ENCODE results near the gene UVRAG.
"Not testable (repeated sequence)": the region's sequence is repeated elsewhere in the genome, so short reads cannot be mapped to it uniquely, and the experiment has no call there.

The UVRAG gene

DNA sequence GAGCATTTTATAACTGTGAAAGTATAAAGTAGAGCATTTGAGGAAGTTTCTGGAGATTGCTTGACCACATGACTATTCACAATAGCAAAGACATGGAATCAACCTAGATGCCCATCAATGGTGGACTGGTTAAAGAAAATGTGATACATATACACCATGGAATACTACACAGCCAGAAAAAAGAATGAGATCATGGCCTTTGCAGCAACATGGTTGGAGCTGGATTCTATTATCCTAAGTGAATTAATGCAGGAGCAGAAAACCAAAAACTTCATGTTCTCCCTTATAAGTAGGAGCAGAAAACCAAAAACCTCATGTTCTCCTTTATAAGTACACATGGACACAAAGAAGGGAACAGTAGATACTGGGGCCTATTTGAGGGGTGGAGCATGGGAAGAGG lies 30.3 kb downstream of the UVRAG start:
- no peak for DNase-seq (ENCODE audit: low spot score)

DNA sequence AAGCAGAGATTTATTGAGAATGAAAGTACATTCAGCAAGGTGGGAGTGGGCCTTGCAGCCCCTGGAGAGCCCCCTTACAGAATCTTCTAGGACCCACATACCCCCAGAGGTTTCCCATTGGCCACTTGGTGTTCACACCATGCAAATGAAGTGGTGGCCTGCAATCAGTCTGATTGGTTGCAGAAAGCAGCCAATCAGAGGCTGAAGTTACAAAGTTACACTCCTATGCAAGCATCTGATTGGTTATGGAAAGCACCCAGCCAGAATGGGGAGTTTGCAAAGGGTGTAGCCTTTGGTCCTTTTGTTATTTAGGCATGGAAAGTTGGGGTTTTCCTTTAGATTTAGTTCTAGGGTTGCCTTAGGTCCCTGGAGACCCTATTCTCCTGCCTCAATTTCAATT lies 34.9 kb downstream of the UVRAG start:
- DNase-seq (ENCODE audit: low spot score) = no peak

DNA sequence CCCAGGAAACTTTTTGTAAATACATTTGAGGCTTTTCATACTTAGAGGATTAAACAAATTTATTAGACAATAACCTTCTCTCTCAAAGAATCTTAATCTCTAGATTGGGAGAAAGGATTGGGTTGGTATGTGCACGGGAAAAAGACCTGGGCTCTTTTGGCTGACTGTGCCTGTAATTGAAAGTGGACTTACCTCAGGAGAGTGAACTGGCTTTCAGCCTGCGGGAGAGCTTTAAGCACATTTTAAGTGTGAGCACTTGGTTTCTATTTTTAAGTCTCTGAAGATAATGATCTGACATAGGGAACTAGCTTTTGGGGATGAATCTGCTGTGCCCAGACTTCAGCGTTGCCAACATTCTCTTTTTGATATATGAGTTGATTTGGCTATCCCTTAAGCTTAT lies 35.8 kb downstream of the UVRAG start:
- DNase-seq (ENCODE audit: low spot score) = no peak

DNA sequence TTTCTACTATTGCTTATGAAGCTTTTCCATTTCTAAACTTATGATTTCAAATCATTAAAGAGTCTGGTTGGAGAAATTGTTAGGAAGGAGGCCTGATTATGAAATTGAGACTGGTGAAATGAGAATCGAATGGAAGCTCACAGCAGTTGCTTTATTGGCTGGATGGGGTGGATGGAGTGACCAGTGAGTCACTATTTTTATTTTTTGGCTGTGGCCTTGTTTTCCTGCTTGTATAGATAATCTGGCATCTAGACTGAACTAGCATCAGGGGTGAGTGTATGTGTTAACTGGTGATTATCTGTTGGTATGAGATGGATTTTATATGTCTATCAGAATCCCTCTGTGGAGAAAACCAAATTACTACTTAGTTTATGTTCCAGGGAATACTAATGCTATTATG lies 36.2 kb downstream of the UVRAG start:
- DNase-seq (ENCODE audit: low spot score) = no peak

DNA sequence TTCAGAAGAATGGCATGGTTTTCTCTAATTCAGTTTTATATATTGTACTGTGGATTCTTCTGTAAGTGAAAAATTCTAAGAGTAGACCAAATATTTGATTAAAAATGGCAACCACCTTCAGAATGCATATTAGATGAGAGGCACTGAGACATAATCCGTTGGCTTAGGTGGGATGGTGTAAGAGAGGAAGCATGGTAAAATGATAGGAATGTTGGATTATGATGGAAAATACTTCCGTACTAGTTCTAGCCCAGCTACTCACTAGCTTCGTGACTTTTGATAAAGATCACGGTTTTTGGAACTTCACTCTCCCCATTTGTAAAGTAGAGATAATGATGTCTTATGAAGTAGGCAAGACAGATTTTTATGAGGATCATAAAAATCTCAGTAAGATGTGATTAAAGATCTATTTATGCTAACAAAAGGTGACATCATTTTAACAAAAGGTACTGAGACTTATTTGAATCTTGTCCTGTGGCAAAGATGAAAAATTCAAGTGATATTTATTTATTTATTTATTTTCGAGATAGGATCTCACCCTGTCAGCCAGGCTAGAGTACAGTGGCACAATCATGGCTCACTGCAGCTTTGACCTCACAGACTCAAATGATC lies 37.5 kb downstream of the UVRAG start:
- DNase-seq (ENCODE audit: low spot score) = no peak

DNA sequence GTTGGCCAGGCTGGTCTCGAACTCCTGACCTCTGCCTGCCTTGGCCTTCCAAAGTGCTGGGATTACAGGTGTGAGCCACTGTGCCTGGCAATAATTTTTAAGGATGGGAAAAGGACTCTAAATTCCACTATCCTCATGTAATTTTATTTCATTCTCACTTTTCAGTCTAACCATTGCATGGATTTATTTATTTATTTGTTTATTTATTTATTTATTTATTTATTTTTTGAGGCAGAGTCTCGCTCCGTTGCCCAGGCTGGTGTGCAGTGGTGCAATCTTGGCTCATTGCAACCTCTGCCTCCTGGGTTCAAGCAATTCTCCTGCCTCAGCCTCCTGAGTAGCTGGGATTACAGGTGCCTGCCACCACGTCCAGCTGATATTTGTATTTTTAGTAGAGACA lies 38.6 kb downstream of the UVRAG start:
- DNase-seq (ENCODE audit: low spot score) = not testable (repeated sequence)

DNA sequence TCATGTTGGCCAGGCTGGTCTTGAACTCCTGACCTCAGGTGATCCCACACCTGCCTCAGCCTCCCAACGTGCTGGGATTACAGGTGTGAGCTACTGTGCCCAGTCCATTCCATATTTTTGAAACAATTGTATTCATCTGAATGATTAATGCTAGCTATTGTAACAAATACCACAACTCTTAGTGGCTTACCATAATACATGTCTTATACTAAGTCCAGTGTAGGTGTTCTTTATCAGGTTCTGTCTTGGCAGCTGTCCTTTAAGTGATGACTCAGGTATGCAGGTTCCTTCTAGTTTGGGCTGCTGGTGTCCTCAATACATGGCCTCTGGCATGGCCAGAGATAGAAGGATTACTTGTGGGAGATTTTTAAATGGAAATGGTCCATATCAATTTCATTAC lies 39.0 kb downstream of the UVRAG start:
- DNase-seq (ENCODE audit: low spot score) = no peak

DNA sequence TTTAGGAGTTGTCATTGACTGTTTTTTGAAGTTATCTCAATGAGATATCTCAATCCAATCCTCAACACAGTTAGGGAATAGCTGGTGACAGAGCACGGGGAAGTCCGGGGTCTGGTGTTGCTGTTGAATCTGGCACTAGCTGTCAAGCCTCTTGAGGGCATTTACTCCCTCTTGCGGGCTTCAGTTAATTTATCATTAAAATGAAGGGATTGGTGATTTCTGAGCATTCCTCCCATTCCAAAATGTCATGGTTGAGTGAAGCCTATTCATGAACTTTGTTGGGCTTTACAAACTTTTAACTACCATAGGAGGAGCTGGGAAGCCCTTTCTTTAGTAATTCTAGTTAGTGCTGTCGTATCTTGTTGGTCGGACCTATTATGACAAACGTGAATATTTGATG lies 40.2 kb downstream of the UVRAG start:
- DNase-seq (ENCODE audit: low spot score) = no peak

DNA sequence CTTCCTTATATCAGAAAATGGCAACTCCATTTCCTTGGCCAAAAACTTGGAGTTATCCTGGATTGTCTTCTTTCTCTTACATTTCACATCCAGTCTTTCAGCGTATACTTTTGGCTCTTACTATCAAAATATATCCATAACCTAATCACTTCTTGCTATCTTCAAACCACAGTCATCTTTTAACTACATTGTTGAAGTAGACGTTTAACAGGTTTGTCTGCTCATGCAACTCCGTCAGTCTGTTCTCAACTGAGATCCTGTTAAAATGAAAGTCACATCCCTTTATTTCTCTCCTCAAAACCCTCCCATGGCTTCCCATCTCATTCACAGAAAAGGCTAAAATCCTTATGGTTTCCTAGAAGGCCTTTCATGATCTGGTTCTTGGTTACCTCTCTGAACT lies 41.9 kb downstream of the UVRAG start:
- no peak for DNase-seq (ENCODE audit: low spot score)

DNA sequence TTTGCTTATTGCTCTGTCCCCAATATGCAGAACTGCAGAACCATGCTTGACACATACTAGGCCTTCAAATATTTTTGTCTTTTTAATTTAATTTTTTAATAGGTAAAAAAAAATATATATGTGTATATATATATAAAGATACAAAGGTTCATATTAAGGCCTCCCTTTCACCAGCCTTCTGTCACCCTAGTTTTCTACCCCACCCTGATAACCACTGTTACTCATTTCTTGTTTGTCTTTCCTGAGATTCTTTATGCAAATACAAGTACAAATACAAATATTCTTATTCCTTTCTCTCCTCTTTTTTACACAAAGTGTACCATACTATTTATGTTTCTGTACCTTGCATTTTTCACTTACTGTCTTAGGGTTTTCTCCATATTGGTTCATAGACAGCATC lies 43.0 kb downstream of the UVRAG start:
- no peak for DNase-seq (ENCODE audit: low spot score)

DNA sequence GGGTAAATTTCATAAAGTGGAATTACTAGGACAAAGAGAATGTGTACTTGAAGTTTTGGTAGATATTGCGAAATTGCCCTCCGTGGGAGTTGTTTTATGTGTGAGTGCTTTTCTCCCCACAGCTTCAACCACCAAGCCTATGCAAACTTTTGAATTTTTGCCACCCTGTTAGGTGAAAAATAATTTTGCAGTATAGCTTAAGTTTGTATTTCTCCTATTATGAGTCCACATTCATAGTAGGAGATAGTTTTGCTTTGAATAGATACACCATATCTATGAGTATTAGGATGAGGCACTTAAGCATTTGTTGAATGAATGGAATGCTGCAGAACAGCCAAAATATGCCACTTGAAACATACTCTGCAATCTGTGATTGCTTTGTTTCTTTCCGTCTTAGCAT lies 43.6 kb downstream of the UVRAG start:
- DNase-seq (ENCODE audit: low spot score) = no peak

DNA sequence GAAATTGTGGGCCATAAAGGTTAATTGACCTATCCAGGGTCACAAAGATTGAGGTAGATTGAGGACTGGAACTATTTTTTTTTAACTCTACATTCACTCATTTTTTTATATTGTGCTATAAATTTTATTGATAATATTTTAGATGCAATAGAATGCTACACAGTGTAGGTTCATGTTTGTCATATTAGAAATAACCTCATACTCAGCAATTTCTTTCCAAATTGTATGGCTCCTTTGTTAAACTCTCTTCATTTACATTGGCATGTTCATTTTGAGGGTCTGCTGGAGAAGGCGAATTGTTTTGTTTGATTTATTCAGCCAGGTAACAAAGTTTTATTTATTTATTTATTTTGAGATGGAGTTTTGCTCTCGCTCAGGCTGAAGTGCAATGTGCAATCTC lies 44.6 kb downstream of the UVRAG start:
- DNase-seq (ENCODE audit: low spot score) = no peak

DNA sequence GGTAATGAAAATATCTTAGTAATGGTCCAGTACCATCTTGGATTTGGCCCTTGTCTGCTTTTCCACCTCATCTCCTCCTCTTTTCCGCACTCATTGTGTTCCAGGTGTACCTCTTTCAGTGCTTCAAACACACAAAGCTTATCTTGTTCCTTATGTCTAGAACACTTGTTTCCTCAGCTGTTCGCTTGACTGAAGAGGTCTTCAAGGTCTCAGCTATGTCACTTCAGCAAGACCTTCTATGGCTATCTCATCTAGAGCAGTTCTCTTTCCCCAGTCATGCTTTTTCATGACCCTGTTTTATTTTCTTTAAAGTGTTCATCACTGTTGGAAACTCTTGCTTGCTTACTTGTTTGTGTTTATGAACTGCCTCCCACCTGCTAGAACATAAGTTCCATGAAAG lies 47.4 kb downstream of the UVRAG start:
- DNase-seq (ENCODE audit: low spot score) = no peak

DNA sequence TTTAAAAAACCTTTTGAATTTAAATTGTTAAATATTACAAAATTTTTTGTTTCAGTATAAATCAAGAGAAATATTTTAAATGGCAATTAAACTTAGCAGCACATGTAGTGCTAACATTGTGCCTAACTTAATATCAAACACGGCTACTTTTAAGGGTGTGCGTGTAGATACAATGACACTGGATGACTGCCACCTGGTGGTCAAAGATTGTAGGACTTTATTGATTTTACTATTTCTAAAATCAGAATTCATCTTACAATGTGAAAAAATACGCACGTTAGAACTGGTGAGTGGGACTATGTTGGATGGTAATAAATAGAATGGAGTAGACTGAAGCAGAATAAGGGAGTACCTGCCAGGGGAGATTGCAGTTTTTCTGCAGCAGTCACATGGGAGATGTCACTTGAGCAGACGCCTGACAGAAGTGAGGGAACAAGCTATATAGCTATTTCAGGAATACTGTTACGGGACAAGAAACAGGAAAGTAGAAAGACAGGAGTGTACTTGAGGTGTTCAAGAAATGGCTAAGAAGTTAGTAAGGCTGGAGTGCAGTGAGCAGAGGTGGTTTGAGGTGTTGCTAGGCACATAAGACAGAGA lies 52.9 kb downstream of the UVRAG start:
- peak; percentile 59 for DNase-seq (ENCODE audit: low spot score)

DNA sequence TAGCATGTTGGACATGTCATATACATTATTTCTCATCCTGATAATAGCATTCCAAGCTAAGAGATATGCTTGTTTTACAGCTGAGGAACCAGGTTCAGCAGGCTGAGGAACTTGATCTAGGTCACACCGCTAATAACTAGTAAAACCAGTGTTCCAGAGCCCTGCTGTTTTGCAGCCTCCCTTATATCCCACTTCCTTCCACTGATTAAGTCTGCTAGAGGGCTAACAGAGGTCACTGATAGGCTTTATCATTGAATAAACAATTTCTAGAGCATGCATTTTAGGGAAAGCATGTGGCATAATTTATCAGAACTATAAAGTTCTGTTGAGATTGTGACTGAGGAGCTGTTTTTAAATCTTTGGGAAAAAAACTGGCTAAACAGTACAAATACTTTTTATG lies 54.0 kb downstream of the UVRAG start:
- DNase-seq (ENCODE audit: low spot score) = no peak

DNA sequence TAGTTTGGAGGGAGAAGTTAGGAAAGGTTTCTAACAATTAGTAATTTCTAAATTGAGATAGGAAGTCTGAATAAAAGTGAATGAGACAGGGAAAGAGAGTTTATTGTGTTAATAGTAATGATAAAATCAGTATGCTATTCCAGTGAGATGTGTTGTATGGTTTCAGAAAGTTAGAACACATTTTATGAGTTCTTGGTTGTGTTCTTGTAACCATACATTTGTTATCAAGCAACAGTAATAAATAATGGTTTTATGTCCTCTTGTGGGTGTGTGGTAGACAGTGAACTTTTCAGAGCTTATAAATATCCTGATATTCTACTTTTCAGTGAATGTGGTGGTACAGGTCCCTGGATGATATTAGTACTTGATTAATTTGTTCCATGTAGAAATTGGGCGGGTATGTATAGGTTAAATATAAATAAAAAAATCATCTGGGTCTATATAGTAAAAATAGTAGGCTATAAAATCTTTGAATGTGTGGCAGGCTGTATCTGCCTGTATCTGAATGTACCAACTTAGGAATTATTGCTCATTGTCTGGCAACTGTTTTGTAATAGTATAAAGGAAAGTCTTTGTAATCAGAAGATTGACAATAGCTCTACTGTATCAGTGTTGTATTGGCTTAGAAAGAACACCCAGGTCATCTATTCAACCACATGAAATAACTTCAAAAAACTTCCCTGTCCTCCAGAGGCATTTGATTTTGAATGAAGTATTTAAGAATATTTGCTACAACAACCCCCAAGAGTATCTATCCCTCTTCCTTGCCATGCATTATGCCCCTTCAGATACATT lies 54.8 kb downstream of the UVRAG start:
- no peak for DNase-seq (ENCODE audit: low spot score)

DNA sequence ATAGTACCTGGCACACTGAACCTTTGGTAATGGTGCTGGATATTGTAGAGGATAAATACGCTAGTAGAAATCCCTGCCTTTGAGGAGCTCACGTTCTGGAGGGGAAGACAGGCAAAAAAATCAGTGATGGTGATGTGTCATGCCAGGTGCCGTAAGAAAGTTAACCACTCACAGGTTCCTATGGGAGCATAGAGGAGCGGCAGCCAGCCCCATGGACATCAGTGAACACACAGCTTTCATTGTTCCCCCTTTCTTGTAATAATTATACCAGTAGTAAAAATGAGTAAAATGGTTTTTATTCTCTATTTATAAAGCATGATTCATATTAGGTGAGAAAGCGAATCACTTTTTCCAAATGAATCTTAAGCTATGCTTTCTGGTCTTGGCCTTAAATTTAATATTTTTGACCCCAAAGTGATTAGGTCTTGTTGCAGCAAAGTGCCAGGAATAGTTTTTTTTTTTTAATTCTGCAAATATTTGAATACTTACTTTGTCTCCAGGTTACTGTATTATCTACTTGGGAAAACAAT lies 57.9 kb downstream of the UVRAG start:
- no peak for DNase-seq (ENCODE audit: low spot score)

DNA sequence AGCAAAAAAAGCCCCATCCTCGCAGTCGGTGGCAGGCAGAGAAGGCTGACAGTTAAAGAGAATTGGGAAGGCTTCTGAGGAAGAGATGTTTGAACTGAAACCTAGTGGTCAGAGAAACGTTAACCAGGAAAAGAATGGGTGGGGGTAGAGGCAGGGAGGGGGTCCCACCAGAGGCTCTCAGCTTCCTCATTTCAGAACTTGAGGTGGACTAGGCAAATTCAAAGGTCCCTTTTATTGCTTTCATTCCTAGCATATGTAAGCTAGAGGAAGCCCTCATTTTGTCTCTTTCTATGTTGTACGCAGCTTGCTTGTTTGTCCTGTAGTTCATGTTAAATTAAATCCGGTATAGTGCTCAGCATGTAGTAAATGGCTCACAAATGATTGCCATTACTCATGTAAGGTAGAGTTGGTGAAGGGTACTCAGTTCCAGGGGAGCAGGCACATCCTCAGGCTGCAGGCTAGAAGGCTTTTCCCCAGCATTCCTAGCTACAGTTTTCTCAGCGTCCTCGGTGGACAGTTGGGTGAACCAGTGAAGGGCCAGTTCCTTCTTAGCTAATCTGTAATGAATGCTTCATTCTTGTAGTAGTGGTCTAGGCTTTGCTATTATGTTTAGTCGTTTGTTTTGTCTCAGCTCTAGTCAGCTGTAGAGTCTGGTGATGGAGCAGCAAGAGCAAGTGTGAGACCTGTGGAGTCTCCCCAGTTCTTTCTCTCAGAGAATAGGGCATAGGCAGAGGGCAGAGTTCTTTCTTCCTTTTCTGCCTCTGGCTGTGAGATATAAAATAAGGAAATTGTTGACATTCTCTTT lies 58.6 kb downstream of the UVRAG start:
- no peak for DNase-seq (ENCODE audit: low spot score)

DNA sequence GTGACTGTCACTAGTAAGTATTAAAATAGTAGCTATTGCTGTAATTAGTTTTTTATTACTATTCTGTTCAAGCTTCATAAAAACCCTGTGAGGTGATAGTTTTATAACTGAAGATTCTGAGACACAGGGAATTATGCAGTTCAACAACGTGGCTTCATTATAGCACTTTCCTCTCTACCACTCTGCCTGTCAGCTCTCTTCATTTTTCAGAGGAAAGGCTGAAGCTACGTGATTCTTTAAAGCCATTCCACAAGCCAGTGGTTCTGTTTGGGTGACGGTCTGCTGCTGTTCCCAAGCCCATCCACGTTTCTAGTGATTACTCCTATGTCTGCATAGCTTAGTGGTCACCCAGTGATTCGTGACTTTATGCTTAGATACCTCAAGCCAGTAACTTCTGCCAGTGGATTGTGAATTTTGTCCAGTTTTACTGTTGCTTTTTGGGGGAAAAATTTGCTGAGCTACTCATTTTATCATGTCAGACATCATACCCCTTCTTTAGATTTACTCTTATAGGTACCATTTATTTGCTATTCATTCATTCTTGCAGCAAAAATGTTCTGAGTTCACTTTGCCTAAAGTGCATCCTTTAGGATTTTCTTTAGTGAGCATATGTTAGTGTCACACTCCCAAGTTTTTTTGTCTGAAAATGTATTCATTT lies 59.8 kb downstream of the UVRAG start:
- DNase-seq (ENCODE audit: low spot score) = no peak

DNA sequence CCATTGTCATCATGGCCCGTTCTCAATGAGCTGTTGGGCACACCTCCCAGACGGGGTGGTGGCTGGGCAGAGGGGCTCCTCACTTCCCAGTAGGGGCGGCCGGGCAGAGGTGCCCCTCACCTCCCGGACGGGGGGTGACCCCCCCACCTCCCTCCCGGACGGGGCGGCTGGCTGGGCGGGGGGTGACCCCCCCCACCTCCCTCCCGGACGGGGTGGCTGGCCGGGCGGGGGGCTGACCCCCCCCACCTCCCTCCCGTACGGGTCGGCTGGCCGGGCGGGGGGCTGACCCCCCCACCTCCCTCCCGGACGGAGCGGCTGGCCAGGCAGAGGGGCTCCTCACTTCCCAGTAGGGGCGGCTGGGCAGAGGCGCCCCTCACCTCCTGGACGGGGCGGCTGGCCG lies 62.3 kb downstream of the UVRAG start:
- not testable (repeated sequence) for DNase-seq (ENCODE audit: low spot score)

DNA sequence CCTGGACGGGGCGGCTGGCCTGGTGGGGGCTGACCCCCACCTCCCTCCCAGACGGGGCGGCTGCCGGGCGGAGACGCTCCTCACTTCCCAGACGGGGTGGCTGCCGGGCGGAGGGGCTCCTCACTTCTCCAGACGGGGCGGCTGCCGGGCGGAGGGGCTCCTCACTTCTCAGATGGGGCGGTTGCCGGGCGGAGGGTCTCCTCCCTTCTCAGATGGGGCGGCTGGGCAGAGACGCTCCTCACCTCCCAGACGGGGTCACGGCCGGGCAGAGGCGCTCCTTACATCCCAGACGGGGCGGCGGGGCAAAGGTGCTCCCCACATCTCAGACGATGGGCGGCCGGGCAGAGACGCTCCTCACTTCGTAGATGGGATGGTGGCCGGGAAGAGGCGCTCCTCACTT lies 62.9 kb downstream of the UVRAG start:
- not testable (repeated sequence) for DNase-seq (ENCODE audit: low spot score)

DNA sequence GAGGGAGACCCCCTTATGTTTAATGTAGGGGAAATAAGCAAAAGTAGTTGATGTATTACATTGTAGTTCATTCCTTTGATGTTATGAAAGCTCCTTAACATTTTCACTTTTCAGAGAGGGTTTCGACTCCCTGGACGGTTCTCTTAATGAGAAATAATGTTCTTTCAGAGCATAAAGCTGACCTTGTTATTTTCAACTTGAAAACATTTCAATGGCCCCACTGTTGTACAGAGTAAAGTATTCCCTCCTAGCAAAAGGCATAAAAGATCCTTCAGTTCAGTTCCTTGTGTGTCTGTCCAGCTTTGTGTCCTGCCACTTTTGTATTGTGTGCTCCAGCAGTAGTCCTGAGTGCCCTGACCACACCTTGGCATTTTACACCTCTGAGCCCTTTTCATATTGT lies 63.9 kb downstream of the UVRAG start:
- DNase-seq (ENCODE audit: low spot score) = no peak
